Measurements from ENCODE around the gene ACOX1. TPM values are rescaled to one million over a fixed set of nuclear protein-coding genes. Genes with fewer than 3 reads are reported as not detected.

Gene ACOX1
- total RNA-seq, 4 donors from 2014 or later = 46.9 to 73.3 (median 62.3) TPM

DNA sequence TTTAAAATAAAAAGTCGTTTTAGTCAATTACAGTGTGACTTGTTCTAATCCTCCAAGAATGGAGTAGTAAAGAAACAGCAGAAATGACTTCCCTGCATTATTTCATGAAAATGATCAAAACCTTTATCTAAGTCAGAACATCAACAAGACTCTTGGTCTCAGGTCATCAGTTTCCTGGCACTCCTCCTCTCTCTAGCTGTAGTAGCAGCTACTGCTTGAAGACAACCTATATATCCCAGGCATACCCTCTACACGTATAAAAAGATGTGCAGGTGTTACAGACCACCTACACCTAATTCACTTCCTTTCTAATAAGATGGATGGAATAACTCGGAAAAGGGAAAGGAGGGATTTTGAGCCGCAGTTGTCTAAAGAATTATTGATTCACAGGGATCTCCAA is 36.5 kb downstream of the ACOX1 start:
- intact Hi-C loops (cut with DNase I) = loop anchor here (10.0 kb wide), 1 partner anchor 462 kb away; no protein-coding TSS in a partner anchor

DNA sequence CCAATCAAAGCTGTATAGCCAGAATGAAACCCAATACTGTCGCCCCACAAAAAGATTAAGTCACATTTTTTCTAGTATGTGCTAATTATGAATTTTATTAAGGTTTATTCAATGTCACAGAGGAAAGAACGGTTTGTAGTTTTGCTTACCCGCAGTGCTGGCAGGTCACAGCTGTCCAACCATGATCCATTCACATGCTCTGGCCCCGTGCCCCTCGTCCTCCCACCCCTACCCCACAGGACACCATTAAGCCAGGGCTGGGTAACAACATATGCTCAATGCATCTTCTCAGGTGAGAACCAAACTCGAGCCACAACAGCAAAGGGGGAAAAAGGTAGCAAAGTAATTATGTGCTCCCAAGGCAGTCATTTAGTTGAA is 37.5 kb downstream of the ACOX1 start:
- Histone ChIP-seq H3K27ac (peak overlapping the region; percentile 7 to 88 (median 65)), H3K36me3 (peaks cover 0 to 32% (median 9%) of the 10 kb centered on the region in 3 donors), H3K9me3 (no peaks in the 10 kb centered on the region), H3K4me1 (peaks cover 5 to 16% (median 11%) of the 10 kb centered on the region in 3 donors), H3K27me3 (no peaks in the 10 kb centered on the region), H3K4me3 (peak overlapping the region; percentile 55 to 95 (median 68))
- TF ChIP-seq POLR2A (IDR thresholded peaks at IDR 0.05) (no peak), CTCF (IDR thresholded peaks at IDR 0.05) (no peak)
- intact Hi-C loops (cut with DNase I) = loop anchor here (10.0 kb wide), 1 partner anchor 463 kb away; no protein-coding TSS in a partner anchor
- WGBS, 2 donors = 39 to 44% methylated on average over 5 to 6 of the region's 6 CpGs
- no peak for DNase-seq

More for the DNA sequence above, 36.5 kb downstream of the ACOX1 start:
- H3K4me1 ChIP-seq = peaks cover 5 to 16% (median 11%) of the 10 kb centered on the region in 3 donors
- H3K36me3 ChIP-seq = peaks cover 0 to 43% (median 15%) of the 10 kb centered on the region in 3 donors
- WGBS, 2 donors = 89 to 95% methylated on average over 4 of the region's 4 CpGs
- H3K9me3 ChIP-seq = no peaks in the 10 kb centered on the region
- H3K4me3 ChIP-seq = no peak overlapping the region
- no peak for TF ChIP-seq POLR2A (IDR thresholded peaks at IDR 0.05)
- H3K27ac ChIP-seq = no peak overlapping the region
- no peaks in the 10 kb centered on the region for H3K27me3 ChIP-seq
- no peak for DNase-seq

DNA sequence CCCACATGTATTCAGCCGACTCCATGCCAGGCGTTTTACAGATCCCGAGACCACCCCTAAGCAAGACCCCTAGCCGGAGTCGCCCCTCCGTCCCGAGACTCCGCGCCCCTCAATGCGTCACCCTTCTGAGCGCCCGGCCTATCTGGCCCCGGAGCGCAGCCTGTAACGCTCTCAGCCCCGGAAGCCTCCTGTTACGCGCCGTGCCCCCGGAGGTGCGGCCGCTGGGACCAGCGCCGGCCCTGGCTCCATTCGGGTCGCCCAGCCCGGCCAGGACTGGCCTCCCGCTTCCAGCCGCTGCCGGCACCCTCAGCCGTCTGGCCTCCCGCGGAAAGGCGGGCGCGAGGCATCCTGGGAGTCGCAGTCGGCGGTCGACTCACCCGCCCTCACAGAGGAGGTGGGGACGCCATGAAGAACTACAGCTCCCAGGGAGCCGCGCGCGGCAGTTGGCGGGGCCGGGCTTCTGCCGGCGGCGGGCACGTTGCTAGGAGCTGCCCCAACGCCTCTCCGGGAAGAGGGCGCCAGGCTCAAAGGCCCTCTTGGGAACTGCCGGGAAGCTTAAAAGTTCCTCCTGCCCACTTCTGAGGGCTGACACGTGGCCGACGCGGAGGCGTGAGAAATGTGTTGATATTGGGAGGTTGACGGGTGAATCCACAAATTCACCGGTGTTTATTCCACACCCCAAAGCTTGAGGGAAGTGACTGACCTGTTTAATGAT is 38.1 kb downstream of the ACOX1 start, which contains the start of gene FBF1:
TSS of gene FBF1 (minus strand) at position 316 of the 715 bp plus-strand sequence. CDS start 2,893 bp downstream, outside the sequence.
- H3K9me3 ChIP-seq = no peaks in the 10 kb centered on the region
- peak; percentile 54 for DNase-seq
- TF ChIP-seq POLR2A (IDR thresholded peaks at IDR 0.05) (peak in 3 of 4 donors; percentile 76 to 82 (median 77)), CTCF (IDR thresholded peaks at IDR 0.05) (peak in 2 of 6 experiments; percentile 10 to 44)
- peaks cover 0 to 27% (median 6%) of the 10 kb centered on the region in 3 donors for H3K36me3 ChIP-seq
- H3K4me1 ChIP-seq = peaks cover 5 to 16% (median 11%) of the 10 kb centered on the region in 3 donors
- H3K4me3 ChIP-seq = peak within 1 kb of the TSS; percentile 55 to 95 (median 68)
- no peaks in the 10 kb centered on the region for H3K27me3 ChIP-seq
- WGBS, 2 donors = 0 to 2% methylated on average over 4 to 11 of the region's 63 CpGs
- H3K27ac ChIP-seq = peak within 1 kb of the TSS; percentile 86 to 88 (median 87)
- intact Hi-C loops (cut with DNase I) = loop anchor here (10.0 kb wide), 1 partner anchor 464 kb away; no protein-coding TSS in a partner anchor

DNA sequence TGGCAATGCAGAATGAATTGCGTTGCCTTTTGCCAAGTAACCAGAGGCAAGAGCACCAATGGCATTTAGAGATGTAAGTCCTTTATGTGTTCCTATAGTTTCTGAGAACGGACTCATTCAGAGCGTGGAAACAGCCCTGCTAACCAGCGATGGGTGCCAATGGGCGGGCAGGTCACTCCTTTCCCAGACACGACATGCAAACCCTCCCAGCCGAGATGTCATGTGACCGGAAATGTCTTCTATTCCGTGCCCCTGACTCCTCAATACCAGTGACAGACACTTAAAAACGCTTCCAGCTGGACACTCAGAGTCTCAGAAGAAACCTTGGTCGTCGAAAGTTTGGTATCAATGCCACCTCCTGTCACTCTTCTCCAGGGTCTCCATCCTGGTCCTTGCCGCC is 41.3 kb downstream of the ACOX1 start:
- WGBS, 2 donors = 82 to 87% methylated on average over 12 to 13 of the region's 13 CpGs
- no peak for TF ChIP-seq CTCF (IDR thresholded peaks at IDR 0.05)
- TF ChIP-seq POLR2A (IDR thresholded peaks at IDR 0.05) = no peak
- H3K4me3 ChIP-seq = no peak overlapping the region
- no peak overlapping the region for H3K27ac ChIP-seq
- peaks cover 5 to 25% (median 11%) of the 10 kb centered on the region in 3 donors for H3K4me1 ChIP-seq
- intact Hi-C loops (cut with DNase I) = no loop called here
- no peaks in the 10 kb centered on the region for H3K9me3 ChIP-seq
- H3K36me3 ChIP-seq = no peaks in the 10 kb centered on the region
- DNase-seq = no peak
- no peaks in the 10 kb centered on the region for H3K27me3 ChIP-seq

DNA sequence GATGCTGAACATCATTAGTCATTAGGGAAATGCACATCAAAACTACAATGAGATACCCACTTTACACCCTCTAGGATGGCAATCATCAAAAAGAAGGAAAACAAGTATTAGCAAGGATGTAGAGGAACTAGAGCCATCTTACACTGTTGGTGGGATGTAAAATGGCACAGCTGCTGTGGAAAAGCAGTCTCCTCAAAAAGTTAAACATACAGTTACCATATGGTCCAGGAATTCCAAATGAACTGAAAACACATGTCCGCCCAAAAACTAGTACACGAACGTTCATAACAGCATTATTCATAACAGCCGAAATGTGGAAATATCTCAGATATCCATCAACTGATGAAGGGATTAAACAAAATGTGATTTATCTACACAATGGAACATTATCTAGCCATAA is 45.2 kb downstream of the ACOX1 start:
- Histone ChIP-seq H3K27me3 (no peaks in the 10 kb centered on the region), H3K4me1 (peaks cover 0 to 14% (median 0%) of the 10 kb centered on the region in 3 donors), H3K9me3 (no peaks in the 10 kb centered on the region), H3K27ac (no peak overlapping the region), H3K36me3 (no peaks in the 10 kb centered on the region), H3K4me3 (no peak overlapping the region)
- intact Hi-C loops (cut with DNase I) = no loop called here
- no peak for DNase-seq
- WGBS, 2 donors = 85 to 86% methylated on average over 4 of the region's 4 CpGs
- TF ChIP-seq POLR2A (IDR thresholded peaks at IDR 0.05) (no peak), CTCF (IDR thresholded peaks at IDR 0.05) (no peak)
